MCF 10A (cell line): ENCODE measurements around the gene OMA1. TPM values are rescaled to one million over a fixed set of nuclear protein-coding genes. Genes with fewer than 3 reads are reported as not detected.

Source experiments
- BruUV-seq: library from RNA; stranded (reverse); fragments of 400-500 nt; replicated peaks from 2 replicates; lab custom pipeline; 2021; lab: Mats Ljungman, UMichigan
- CTCF ChIA-PET: fragments of 300-600 bp; sonication (Branson Sonifier 250); formaldehyde crosslinking; extraction: SDS; loops from one replicate; lab custom pipeline; 2021; ENCODE audit warnings: antibody characterized with exemption, inconsistent platforms; lab: Yijun Ruan, JAX
- POLR2A ChIA-PET: fragments of 300-600, 350-650 bp; sonication (Branson Sonifier 250); formaldehyde crosslinking; extraction: SDS; loops from one replicate; lab custom pipeline; 2020; ENCODE audit warnings: antibody characterized with exemption, inconsistent platforms; lab: Yijun Ruan, JAX
- DNase-seq: peaks from one replicate; pipeline ENCODE4 v3.0.0-alpha.2; 2018; ENCODE audit not compliant: unreplicated experiment
- H3K27ac Mint-ChIP-seq: one replicate; pipeline ENCODE4 v1.8.0; 2022; ENCODE audit warnings: mild to moderate bottlenecking, low read depth, mixed read lengths; ENCODE audit not compliant: unreplicated experiment
- H3K27me3 Mint-ChIP-seq: one replicate; pipeline ENCODE4 v1.8.0; 2022; ENCODE audit warnings: mixed read lengths; ENCODE audit not compliant: insufficient read depth, unreplicated experiment
- H3K36me3 Mint-ChIP-seq: one replicate; pipeline ENCODE4 v1.8.0; 2022; ENCODE audit warnings: mild to moderate bottlenecking, moderate library complexity, mixed read lengths; ENCODE audit not compliant: insufficient read depth, unreplicated experiment
- H3K4me1 Mint-ChIP-seq: one replicate; pipeline ENCODE4 v1.8.0; 2022; ENCODE audit warnings: mixed read lengths; ENCODE audit not compliant: insufficient read depth, unreplicated experiment
- H3K4me3 Mint-ChIP-seq: one replicate; pipeline ENCODE4 v1.8.0; 2022; ENCODE audit warnings: mild to moderate bottlenecking, moderate library complexity, mixed read lengths; ENCODE audit not compliant: unreplicated experiment
- H3K9me3 Mint-ChIP-seq: one replicate; pipeline ENCODE4 v1.8.0; 2022; ENCODE audit warnings: mixed read lengths; ENCODE audit not compliant: unreplicated experiment
- CTCF ChIP-seq: fragments of 200-600 bp; IDR thresholded peaks from one replicate; pipeline ENCODE4 v1.8.0; 2022; ENCODE audit warnings: antibody characterized with exemption, mild to moderate bottlenecking; ENCODE audit not compliant: unreplicated experiment
- intact Hi-C: fragments of 100-400 bp; cut with micrococcal nuclease; formaldehyde crosslinking; loops from 2 replicates; pipeline ENCODE4 v1.14.1; 2022
- total RNA-seq: library from RNA; stranded (reverse); gene quantifications from 2 replicates; pipeline ENCODE4 v1.2.3, GENCODE V29; 2022

Gene OMA1
- total RNA-seq, 1 experiment from 2014 or later: 15.7 TPM

GRCh38 chr1:58454385-58454784, 92.1 kb downstream of the OMA1 start:
- BruUV-seq: no TSS peak
- H3K9me3 Mint-ChIP-seq: peaks cover 9% of the 10 kb centered on the region
- intact Hi-C loops: no loop called here
- peaks cover 22% of the 10 kb centered on the region for H3K27me3 Mint-ChIP-seq
- TF ChIP-seq CTCF: no peak
- CTCF ChIA-PET: interaction anchor here (1.0 kb wide), 1 partner anchor 39 kb away, joined by 5 read pairs; no protein-coding TSS in a partner anchor
- no peak for DNase-seq
- no peak overlapping the region for H3K4me3 Mint-ChIP-seq
- H3K36me3 Mint-ChIP-seq: no peaks in the 10 kb centered on the region
- POLR2A ChIA-PET: no interaction called here
- no peak overlapping the region for H3K27ac Mint-ChIP-seq
- no peaks in the 10 kb centered on the region for H3K4me1 Mint-ChIP-seq

- BruUV-seq: no TSS peak
- POLR2A ChIA-PET: no interaction called here
- no peak for TF ChIP-seq CTCF
- intact Hi-C loops: no loop called here
- DNase-seq: no peak
- peaks cover 43% of the 10 kb centered on the region for H3K27me3 Mint-ChIP-seq
- CTCF ChIA-PET: interaction anchor here (0.6 kb wide), 1 partner anchor 30 kb away, joined by 3 read pairs; no protein-coding TSS in a partner anchor
- no peaks in the 10 kb centered on the region for H3K36me3 Mint-ChIP-seq
- no peak overlapping the region for H3K27ac Mint-ChIP-seq
- no peaks in the 10 kb centered on the region for H3K4me1 Mint-ChIP-seq
- no peaks in the 10 kb centered on the region for H3K9me3 Mint-ChIP-seq
- no peak overlapping the region for H3K4me3 Mint-ChIP-seq
Observed at GRCh38 chr1:58451560-58452191, 94.8 kb downstream of the OMA1 start.

GRCh38 chr1:58447886-58448285, 98.6 kb downstream of the OMA1 start:
- ChIA-PET CTCF (no interaction called here), POLR2A (no interaction called here)
- BruUV-seq: no TSS peak
- intact Hi-C loops: no loop called here
- TF ChIP-seq CTCF: no peak
- Mint-ChIP-seq H3K4me1 (no peaks in the 10 kb centered on the region), H3K36me3 (no peaks in the 10 kb centered on the region), H3K27me3 (peaks cover 23% of the 10 kb centered on the region), H3K4me3 (no peak overlapping the region), H3K9me3 (no peaks in the 10 kb centered on the region), H3K27ac (no peak overlapping the region)
- no peak for DNase-seq

- ChIA-PET CTCF (no interaction called here), POLR2A (interaction anchor here (0.5 kb wide), 1 partner anchor 9 kb away, joined by 4 read pairs; no protein-coding TSS in a partner anchor)
- intact Hi-C loops: no loop called here
- Mint-ChIP-seq H3K4me1 (no peaks in the 10 kb centered on the region), H3K36me3 (no peaks in the 10 kb centered on the region), H3K27ac (no peak overlapping the region), H3K27me3 (peaks cover 23% of the 10 kb centered on the region), H3K4me3 (no peak overlapping the region), H3K9me3 (no peaks in the 10 kb centered on the region)
- TF ChIP-seq CTCF: no peak
- DNase-seq: no peak
- no TSS peak for BruUV-seq
Observed at GRCh38 chr1:58447042-58447441, 99.5 kb downstream of the OMA1 start.
